GM18502 (cell line): ENCODE results near the gene ADARB1.

Experiments
- ATAC-seq: cut with Tn5 transposase; IDR thresholded peaks from one replicate; pipeline ENCODE4 v1.9.1; 2021; ENCODE audit warnings: mild to moderate bottlenecking; ENCODE audit not compliant: unreplicated experiment, poor library complexity

ADARB1 gene

DNA sequence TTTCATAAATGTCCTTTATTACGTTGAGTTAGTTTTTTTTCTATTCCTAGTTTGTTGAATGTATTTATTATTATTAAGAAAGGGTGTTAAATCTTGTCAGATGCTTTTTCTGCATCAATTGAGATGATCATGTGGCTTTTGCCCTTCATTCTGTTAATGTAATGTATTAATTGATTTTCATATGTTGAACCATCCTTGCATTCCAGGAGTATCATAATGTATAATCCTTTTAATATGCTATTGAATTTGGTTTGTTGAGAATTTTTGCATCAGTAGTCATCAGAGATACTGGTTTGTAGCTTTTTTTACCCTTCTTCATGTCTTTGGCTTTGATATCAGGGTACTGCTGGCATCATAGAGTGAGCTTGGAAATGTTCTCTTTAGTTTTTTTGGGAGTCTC, 113.3 kb downstream of the ADARB1 start:
- ATAC-seq, result no peak

DNA sequence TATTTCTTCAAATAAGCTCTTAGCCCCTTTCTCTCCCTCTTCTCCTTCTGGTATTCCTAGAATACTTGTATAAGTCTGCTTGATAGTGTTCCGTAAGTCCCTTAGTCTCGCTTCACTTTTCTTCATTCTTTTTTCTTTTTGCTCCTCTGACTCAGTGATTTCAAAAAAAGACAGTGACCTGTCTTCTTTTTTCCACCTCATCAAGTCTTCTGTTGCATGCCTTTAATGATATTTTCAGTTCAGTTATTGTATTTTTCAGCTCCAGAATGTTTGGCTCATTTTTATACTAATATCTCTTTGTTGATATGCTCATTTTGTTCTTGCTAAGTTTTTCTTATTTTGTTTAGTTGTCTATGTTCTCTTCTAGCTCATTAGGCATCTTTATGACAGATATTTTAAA, 115.6 kb downstream of the ADARB1 start:
- no peak for ATAC-seq

DNA sequence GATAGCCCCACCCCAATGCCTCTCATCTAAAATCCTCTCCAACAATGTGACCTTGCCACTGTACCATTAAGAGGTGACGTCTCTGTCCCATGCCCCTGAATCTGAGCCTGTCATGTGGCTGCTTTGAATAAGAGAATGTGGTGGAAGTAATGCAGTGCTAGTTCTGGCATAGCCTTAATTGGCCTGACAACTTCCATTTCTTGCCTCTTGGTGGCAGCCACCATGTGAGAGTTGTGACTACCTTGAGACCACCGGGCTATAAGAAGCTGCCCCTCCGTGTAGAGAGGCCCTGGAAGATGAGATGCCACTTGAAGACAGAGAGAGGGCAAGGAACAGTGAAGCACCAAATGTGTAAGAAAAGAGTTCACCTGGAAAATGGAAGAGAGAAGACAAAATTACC, 118.0 kb downstream of the ADARB1 start:
- no peak for ATAC-seq

DNA sequence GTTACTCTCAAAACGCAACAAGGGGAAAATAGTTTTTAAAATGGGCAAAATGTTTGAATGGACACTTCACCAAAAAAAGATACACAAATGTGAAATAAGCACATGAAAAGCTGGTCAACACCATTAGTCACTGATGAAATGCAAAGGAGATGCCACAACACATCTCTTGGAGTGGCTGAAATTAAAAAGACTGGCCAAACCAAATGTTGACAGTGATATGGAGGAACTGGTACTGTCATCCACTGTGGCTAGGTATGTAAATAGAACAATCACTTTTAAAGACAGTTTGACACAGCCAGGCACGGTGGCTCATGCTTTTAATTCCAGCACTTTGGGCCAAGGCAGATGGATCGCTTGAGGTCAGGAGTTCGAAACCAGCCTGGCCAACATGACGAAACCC, 122.2 kb downstream of the ADARB1 start:
- no peak for ATAC-seq

DNA sequence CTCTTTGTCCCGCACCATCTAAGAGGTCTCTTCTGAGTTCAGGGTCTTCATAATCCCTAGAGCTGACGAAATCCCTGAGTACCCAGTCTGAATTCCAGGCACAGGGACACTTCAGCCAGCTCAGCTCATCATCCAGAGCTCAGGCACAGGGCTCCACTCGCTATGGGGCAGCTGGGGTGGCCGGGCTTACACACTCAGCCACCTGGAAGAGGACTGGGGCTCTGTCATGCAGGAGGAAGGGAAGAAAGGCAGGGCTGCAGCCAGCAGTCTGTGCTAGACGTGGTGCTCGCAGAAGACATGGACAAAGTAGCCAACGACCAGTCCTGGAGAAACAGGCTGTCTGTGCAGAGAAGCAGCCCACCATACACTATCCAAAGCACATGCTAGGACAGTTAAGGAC, 124.8 kb downstream of the ADARB1 start:
- no peak for ATAC-seq

DNA sequence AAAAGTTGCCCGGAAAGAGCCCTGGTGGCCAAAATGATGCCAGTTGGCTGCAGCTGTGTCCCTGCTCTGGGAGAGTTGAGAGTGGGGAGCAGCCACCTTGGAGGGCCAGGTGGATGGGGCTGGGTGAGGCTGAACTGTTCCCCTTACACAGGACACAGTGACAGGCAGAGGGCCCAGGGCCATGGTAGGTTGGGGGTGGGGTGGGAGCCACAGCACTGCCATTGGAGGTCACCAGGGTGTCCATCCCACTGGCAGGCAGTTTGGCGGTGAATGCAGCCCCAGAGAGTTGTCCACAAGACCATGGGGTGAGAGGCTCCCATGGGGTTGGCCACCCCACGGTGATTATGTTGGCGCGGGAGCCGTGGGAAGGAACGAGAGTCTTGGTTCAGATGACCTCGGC, 125.7 kb downstream of the ADARB1 start:
- ATAC-seq, result no peak

DNA sequence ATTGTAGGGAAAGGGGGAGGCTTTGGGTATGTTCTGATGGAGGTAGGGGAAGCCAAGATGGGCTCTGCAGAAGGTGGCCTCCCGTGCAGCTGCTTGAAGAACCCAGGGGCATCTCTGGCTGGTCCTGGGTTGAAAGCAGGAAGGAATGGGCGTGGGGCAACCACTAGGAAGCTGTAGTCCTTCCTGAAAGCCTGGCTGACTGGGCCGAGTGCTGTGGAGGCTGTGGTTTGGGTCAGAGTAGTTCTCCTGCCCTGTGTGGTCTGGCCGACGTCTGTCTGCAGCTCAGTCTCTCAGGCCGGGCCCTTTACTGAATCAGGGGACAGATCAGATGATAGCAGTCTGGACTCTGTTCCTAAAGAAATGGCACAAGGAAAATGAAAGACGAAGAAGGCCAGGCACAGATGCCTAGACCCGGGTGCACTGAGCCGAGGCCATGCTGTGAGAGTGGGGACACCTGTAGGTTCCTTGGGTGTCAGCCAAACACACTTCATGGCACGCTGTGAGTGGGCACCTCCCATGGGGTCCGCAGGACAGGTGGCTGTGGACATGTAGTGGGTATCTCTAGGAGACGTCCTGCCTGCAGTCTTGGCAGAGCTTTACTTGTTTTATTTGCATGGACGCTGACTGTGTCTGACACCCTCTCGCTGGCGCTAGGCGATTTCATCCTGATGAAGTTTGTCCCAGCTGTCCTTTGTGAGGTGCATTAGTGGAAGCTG, 126.4 kb downstream of the ADARB1 start:
- no peak for ATAC-seq

DNA sequence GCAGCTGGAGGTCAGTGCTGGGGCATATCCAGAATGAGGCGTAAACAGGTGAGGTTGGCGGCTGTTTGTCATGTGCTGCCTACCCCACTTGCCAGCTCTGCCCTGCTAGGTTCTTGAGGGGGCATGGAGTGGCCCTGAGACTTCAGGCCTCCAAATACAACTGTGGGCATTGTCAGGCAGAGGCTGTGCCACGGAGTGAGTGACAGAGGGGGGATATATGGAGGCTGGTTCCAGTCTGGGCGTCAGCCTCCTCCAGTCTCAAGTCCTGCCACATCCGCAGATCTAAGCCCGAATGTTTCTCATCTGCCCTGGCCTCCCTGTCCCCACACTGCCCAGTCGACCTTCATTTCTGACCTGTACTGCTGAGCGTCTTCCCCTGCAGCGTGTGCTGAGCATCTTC, 128.0 kb downstream of the ADARB1 start:
- ATAC-seq, result no peak

DNA sequence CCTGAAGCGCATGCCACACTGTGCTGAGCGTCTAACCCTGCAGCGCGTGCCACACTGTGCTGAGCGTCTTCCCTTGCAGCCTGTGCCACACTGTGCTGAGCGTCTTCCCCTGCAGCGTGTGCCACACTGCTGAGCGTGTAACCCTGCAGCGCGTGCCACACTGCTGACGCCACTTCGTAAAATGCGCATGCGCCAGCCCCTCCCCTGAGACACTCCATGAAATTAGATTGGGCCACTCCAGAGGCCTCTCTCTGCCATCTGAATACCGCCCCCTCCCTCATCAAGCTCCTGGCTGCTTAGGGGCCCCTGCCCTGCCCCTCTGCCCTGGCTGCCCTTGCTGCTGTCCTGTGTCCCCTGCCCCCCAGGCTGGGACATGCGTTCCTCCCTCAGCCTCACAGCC, 128.5 kb downstream of the ADARB1 start:
- ATAC-seq, result no peak

DNA sequence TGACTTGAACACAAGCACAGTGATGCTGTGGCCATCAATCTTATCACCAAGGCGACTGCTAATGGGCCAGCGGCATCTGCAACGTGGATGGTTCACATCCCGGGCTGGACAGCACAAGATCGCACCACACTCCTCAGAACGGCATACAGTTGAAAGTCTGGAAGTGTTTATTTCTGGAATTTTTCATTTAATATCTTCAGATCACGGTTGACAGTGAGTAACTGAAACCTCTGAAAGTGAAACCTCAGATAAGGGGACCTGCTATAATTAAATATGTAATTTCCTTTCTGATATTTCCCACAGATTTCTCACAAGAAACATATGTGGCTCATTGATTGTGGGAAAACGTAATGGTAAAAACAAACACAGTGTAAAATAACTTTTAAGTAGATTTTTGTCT, 129.6 kb downstream of the ADARB1 start:
- no peak for ATAC-seq

DNA sequence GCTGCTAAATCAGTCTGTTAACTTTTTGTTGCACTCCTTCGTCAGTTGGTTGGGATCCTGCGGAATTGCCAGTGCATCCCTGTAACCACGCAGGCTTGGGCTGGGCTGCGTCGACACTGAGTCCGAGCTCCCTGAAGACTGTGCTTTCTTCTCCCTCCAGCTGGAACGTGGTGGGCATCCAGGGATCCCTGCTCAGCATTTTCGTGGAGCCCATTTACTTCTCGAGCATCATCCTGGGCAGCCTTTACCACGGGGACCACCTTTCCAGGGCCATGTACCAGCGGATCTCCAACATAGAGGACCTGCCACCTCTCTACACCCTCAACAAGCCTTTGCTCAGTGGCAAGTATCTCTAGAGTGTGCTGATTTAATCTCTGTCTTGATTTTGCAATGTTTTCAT, 130.0 kb downstream of the ADARB1 start:
- ATAC-seq, result no peak

DNA sequence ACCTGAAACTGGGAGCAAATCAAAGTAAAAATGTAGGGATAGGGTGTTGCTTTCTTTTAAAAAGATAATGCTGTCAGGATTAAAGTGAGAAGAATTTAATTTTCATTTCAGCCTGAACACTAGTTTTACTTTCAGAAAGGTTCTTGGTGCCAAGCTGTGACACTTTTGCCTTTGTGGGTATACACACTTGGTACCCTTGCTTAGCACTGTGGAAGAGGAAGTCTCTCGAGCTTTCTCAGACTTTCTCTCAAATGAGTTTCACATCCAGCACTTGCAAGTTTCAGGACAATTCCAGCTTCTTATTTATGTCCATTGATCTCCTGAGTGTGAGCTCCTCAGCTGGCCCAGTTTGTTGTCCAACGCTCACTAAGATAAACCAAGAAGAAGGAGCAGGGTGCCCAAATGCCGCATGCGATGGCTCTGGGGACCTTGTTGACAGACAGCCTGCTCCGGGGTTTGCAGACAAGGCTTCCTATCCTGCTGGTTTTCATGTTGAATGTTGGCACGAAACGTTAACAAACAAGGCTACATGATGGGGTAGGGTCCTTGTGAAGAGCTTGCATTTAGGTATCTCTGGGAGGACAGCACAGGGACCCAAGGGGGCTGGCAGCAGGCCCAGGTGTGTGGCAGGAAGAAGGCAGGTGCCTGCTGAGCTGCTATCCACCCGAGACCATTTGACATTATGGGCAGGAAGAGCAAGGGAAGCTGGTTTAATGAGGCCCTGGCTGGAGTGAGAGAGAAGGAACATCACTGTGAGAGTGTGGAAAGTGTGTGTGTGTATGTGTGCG, 133.7 kb downstream of the ADARB1 start:
- ATAC-seq, result no peak

DNA sequence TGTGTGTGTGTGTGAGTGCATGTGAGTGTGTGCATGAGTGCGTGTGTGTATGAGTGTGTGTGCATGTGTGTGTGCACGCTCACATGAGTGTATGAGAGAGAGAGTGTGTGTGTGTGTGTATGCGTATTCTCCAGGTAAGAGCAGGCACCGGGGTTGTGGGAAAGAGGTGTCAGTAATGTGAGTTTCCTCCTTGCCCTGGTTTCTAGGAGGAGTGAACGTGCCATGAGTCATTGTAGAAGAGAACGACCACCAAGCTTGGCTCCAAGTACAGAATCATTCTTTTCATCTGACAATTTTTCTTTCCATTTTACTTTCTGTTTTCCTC, 134.2 kb downstream of the ADARB1 start:
- no peak for ATAC-seq

DNA sequence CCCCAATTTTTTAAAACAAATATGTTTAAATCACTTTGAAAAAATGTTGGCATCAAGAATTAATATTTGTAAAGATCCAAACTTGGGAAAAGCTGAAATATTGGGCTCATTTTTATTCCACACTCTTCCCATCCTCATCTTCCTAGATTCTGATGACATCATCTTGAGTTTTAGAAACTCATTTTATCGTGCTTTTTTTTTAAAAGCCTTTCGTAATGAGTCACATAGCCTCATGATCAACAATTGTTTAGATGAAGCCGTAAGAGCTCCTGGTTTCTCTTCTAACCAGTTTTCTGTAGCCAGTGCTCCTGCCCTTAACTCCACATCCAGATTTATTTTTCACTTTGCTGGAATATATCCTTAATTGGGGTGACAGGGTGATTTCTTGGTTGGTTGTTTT, 134.7 kb downstream of the ADARB1 start:
- ATAC-seq, result no peak

DNA sequence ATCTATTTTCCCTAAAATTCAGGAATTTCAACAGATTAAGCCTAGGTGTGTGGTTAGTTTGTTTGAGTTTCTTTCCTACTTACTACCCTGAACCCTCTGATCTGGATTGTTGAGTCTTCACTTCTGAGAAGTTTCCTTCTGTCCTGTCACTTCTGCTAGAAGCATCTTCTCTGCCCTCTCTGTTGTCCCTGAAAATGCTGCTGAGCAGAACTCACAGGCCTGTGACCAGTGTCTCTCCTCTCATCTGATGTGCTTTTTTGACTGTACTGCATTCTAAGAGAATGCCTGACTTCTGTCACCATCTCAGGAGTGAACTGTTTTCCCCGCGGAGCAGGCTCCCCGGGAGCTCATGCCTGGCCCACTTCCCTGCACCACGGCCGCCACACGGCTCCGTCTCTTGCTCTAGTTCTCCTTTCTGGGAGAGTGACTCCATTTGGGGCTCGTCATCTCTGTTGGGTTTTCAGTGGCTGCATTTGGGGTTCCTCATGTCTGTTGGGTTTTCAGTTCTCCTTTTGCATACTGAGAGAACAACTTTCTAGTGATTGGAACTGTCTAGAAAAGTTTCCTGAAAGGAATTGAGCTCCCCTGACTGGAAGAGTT, 135.4 kb downstream of the ADARB1 start:
- no peak for ATAC-seq

DNA sequence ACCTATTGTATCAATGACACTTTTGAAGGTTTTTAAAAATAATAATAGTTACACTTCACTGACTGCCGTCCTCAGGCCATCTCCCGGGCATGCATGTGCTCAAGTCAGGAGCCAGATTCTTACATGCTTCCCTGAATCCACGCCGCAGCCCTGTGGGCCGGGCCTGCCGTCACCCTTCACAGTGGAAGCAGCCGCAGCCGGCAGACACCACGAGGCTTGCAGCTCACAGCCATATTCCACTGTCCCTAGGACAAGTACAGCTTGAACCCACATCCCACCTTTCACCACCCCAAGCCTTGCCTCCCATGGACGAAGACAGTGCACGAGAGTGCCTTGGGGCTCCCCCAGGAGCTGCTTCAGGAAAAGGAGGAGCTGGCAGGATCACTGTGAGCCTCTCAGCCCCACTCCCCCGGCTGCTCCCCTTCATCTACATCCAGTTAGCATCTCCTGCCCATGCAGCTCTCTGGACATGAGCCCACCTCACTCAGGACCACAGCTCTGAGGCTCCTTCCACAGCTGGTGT, 136.1 kb downstream of the ADARB1 start:
- no peak for ATAC-seq

DNA sequence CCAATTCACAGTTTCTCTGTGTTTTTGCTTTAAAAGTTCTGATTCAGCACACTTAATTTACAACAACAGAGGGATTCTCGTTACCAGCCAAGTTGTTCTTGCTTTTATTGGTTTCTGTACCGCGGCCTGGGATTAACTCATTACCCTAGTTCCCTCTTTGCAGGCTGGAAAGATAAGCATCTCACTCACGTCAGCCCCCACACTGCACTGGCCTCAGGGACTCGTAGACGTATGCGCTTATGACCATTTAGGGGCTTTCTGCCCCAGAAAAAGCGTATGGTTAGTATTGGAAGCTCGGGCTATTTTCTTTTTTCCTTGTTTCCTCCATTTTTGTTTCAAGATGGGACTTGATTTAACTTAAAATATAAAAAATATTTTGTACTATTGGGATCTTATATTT, 137.3 kb downstream of the ADARB1 start:
- ATAC-seq, result no peak

DNA sequence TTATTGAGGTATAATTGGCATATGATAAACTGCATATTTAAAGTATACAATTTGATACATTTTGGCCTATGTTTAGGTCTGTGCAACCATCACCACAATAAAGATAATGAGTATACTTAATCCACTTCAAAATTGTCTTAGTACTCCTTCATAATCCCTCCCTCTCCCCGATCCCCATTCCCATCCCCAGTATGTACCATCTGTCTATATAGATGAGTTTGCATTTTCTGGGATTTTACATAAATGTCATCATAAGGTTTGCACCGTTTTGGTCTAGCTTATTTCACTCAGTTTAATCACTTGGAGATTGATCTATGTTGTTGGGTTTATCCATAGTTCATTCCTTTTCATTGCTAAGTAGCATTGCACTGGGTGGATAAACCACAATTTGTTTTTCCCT, 139.0 kb downstream of the ADARB1 start:
- no peak for ATAC-seq

DNA sequence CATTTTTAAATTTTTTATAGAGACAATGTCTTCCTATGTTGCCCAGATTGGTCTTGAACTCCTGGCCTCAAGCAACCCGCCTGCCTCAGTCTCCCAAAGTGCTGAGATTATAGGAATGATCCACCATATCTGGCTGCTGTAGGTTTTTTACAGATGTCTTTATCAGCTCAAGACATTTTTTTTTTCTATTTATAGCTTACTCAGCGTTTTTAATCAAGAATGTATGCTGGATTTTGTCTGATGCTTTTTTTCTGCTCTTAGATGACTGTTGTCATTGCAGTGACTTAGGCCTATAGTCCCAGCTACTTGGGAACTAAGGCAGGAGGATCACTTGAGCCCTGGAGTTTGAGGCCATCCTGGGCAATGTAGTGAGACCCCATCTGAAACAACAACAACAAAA, 140.8 kb downstream of the ADARB1 start:
- ATAC-seq, result no peak

DNA sequence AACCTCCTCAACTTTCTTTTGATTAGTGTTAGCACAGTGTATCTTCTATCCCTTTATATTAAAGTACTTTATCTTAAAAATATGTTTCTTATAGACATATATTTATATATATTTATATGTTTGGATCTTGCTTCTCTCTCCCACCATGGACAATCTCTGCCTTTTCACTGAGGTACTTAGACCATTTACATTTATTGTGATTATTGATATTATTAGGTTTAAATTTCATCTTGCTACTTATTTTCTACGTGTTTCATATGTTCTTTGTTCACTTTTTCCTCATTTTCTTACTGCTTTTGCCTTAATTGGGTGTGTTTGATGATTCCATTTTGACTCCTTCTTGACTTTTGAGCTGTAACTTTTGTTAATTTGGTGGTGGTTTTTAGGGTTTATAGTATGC, 142.6 kb downstream of the ADARB1 start:
- no peak for ATAC-seq

DNA sequence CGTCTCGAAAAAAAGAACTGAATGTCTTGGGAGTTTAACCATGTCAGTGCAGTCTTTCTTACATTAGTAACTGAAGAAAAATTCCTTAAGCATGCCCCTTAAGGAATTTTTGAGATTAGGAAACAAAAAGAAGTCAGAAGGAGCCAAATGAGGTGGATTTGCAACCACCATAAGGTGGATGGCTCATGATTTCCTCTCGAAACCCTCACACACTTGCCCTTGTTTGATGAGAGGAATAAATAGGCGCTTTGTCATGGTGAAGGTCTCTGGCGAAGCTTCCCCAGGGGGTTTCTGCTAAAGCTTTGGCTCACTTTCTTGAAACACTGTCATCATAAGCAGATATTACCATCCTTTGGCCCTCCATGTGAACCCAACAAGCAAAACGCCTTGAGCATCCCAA, 145.1 kb downstream of the ADARB1 start:
- no peak for ATAC-seq

DNA sequence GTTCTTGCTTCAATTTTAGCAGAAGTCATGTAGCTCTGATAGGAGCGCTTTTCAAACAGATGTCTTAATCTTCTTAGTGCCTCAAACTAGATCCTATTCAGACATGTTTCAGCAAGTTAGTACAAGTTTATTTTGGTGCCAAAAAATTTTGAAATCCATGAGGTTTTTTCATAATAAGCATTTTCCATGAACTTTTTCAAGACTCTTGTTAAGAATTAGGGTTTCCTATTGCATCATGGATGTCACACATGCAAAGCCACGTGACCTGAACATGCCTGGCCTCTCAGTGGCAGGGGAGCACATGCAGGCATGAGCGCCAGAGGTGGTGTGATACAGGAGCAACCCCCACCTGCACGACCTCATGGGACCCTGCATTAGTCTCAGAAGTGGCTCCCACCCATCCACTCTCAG, 145.7 kb downstream of the ADARB1 start:
- no peak for ATAC-seq
